ENCODE measurements around the gene SNAP47. TPM values are rescaled to one million over a fixed set of nuclear protein-coding genes. Genes with fewer than 3 reads are reported as not detected.
A peak's percentile ranks its signal among the peaks of the same experiment; 100 is the strongest.

The SNAP47 gene
- total RNA-seq, 1 donor from 2014 or later: 32.2 TPM

DNA sequence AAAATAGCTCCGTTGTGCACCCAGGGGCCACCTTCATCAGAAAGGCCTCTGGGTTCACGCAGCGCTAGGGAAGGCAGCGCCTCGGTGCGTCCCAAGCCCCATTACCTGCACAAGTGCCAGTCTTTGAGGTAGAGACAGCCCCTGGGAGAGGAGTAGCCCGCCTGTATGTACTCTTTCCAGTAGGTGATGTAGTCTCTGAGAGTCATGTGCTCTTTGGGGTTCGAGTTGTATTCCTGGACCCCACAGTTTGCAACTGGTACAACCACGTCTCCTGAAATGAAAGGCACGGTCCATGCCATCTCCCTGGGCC is 734 bp upstream of the SNAP47 start:
- H3K27me3 Mint-ChIP-seq (ENCODE audit: unreplicated experiment): peaks cover 6% of the 10 kb centered on the region
- H3K9me3 Mint-ChIP-seq (ENCODE audit: unreplicated experiment): no peaks in the 10 kb centered on the region
- H3K27ac Mint-ChIP-seq (ENCODE audit: unreplicated experiment): no peak overlapping the region
- peaks cover 8% of the 10 kb centered on the region for H3K36me3 Mint-ChIP-seq (ENCODE audit: low read depth, unreplicated experiment)
- H3K4me1 Mint-ChIP-seq (ENCODE audit: unreplicated experiment): peaks cover 8% of the 10 kb centered on the region
- peak overlapping the region; percentile 93 for H3K4me3 Mint-ChIP-seq (ENCODE audit: unreplicated experiment)
- TF ChIP-seq, protein P1, sequence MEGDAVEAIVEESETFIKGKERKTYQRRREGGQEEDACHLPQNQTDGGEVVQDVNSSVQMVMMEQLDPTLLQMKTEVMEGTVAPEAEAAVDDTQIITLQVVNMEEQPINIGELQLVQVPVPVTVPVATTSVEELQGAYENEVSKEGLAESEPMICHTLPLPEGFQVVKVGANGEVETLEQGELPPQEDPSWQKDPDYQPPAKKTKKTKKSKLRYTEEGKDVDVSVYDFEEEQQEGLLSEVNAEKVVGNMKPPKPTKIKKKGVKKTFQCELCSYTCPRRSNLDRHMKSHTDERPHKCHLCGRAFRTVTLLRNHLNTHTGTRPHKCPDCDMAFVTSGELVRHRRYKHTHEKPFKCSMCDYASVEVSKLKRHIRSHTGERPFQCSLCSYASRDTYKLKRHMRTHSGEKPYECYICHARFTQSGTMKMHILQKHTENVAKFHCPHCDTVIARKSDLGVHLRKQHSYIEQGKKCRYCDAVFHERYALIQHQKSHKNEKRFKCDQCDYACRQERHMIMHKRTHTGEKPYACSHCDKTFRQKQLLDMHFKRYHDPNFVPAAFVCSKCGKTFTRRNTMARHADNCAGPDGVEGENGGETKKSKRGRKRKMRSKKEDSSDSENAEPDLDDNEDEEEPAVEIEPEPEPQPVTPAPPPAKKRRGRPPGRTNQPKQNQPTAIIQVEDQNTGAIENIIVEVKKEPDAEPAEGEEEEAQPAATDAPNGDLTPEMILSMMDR (IDR thresholded peaks at IDR 0.05; ENCODE audit: unreplicated experiment): no peak
- DNase-seq (ENCODE audit: low spot score): no peak

DNA sequence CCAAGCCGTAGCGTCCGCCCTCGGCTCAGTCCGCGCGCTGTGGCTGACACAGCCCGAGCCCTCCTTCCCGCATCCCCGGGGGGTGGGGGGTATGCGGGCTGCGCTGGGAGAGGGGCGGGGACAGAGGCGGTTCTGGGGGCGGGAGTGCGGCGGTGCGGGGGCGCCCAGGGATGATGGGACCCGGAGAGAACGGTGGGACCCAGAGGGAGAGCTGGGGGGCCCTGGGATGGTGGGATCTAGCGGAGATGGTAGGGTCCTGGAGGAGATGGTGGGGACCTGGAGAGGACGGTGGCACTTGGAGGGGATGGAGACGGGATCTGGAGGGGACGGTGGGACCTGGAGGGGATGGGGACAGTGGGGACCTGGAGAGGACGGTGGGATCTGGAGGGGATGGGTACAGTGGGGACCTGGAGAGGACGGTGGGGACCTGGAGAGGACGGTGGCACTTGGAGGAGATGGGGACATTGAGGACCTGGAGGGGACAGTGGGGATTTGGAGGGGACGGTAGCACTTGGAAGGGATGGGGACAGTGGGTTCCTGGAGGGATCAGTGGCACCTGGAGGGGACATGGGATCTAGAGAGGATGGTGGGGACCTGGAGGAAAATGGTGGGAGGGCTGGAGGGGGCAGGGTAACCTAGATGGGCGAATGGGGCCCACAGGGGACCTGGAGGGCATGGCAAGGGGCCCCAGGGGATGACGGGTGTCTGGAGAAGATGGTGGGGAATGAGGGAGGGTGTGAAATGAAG is 477 bp downstream of the SNAP47 start:
- H3K4me1 Mint-ChIP-seq (ENCODE audit: unreplicated experiment): peaks cover 8% of the 10 kb centered on the region
- peak overlapping the region; percentile 52 for H3K27ac Mint-ChIP-seq (ENCODE audit: unreplicated experiment)
- peaks cover 10% of the 10 kb centered on the region for H3K36me3 Mint-ChIP-seq (ENCODE audit: low read depth, unreplicated experiment)
- no peak for DNase-seq (ENCODE audit: low spot score)
- TF ChIP-seq, protein P1 (IDR thresholded peaks at IDR 0.05; ENCODE audit: unreplicated experiment): no peak
- peaks cover 11% of the 10 kb centered on the region for H3K27me3 Mint-ChIP-seq (ENCODE audit: unreplicated experiment)
- H3K4me3 Mint-ChIP-seq (ENCODE audit: unreplicated experiment): peak overlapping the region; percentile 95
- no peaks in the 10 kb centered on the region for H3K9me3 Mint-ChIP-seq (ENCODE audit: unreplicated experiment)

DNA sequence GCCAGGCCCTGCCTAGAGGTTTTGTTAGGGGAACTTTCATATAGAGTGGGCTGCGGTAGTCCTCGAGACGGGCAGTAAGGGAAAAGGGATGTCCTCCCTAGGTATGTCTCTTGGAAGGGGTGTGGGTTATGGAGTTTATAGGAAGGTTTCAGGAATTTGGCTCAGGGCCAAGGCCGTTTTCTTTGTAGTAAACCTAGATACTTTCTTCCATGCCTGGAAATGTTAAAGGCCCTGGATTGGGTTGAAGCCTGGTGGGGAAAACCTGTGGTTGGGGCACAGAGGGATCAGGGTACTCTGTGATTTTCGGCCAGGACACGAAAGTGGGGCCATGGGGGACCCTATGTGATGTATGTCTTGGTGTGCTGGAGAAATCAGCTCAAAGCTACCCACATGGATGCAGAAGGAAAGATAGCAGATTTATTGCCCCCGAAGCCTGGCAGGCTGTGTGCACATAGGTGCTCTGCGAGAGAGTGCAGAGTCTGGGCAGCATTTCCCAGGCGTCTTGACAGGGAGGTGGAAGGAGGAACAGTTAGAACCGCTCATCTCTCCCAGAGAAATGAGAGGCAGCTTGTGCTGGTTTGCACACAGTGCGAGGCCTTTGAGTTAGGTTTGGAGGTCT is 1.7 kb downstream of the SNAP47 start:
- Mint-ChIP-seq H3K36me3 (ENCODE audit: low read depth, unreplicated experiment) (peaks cover 10% of the 10 kb centered on the region), H3K4me3 (ENCODE audit: unreplicated experiment) (peak overlapping the region; percentile 69), H3K9me3 (ENCODE audit: unreplicated experiment) (no peaks in the 10 kb centered on the region), H3K27ac (ENCODE audit: unreplicated experiment) (no peak overlapping the region), H3K27me3 (ENCODE audit: unreplicated experiment) (peaks cover 13% of the 10 kb centered on the region), H3K4me1 (ENCODE audit: unreplicated experiment) (peaks cover 10% of the 10 kb centered on the region)
- TF ChIP-seq, protein P1 (IDR thresholded peaks at IDR 0.05; ENCODE audit: unreplicated experiment): no peak
- DNase-seq (ENCODE audit: low spot score): no peak

DNA sequence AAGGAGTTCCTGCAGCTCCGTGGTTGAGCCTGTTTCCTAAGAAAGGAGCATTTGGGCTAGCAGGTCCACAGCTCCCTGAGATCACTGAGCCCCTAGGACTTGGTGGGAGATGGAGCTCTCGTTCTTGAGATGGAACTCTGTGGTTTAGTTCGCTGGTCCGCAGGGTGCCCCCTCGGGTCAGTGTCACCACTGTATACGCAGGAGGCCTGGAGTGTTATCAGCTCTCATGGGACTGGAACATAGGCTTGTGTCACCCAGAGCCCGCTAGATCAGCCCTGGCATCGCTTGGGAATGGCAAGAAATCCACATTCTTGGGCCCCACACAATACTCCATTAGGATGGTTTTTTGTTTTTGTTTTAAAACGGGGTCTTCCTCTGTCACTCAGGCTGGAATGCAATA is 3.6 kb downstream of the SNAP47 start:
- H3K27ac Mint-ChIP-seq (ENCODE audit: unreplicated experiment): no peak overlapping the region
- H3K4me1 Mint-ChIP-seq (ENCODE audit: unreplicated experiment): peaks cover 8% of the 10 kb centered on the region
- peaks cover 14% of the 10 kb centered on the region for H3K27me3 Mint-ChIP-seq (ENCODE audit: unreplicated experiment)
- peaks cover 10% of the 10 kb centered on the region for H3K36me3 Mint-ChIP-seq (ENCODE audit: low read depth, unreplicated experiment)
- no peak for DNase-seq (ENCODE audit: low spot score)
- TF ChIP-seq, protein P1 (IDR thresholded peaks at IDR 0.05; ENCODE audit: unreplicated experiment): no peak
- no peaks in the 10 kb centered on the region for H3K9me3 Mint-ChIP-seq (ENCODE audit: unreplicated experiment)
- no peak overlapping the region for H3K4me3 Mint-ChIP-seq (ENCODE audit: unreplicated experiment)

DNA sequence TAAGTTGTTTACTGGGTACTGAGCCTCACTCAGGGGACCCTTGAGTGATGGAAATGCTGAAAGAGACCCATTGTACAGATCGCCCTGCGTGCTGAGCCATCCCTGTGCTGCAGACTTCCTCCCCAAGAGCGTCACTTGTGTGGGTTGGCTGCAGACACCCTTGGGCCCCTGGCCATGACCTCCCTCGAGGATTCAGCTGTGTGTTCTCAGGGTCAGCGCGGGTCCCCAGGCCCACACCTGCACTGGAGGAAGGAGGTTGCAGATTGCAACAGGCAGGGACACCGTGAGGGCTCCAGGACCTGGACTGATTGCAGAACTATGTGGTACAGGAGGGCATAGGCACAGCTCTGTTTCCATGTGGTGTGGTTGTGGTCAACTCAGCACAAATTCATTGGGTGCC is 4.4 kb downstream of the SNAP47 start:
- peaks cover 5% of the 10 kb centered on the region for H3K36me3 Mint-ChIP-seq (ENCODE audit: low read depth, unreplicated experiment)
- H3K9me3 Mint-ChIP-seq (ENCODE audit: unreplicated experiment): no peaks in the 10 kb centered on the region
- DNase-seq (ENCODE audit: low spot score): no peak
- H3K4me1 Mint-ChIP-seq (ENCODE audit: unreplicated experiment): peaks cover 3% of the 10 kb centered on the region
- H3K4me3 Mint-ChIP-seq (ENCODE audit: unreplicated experiment): no peak overlapping the region
- H3K27ac Mint-ChIP-seq (ENCODE audit: unreplicated experiment): no peak overlapping the region
- peaks cover 16% of the 10 kb centered on the region for H3K27me3 Mint-ChIP-seq (ENCODE audit: unreplicated experiment)
- TF ChIP-seq, protein P1 (IDR thresholded peaks at IDR 0.05; ENCODE audit: unreplicated experiment): no peak

Measured in endothelial cell (in vitro differentiated cells).